ENCODE measurements around the gene BAHD1.

The BAHD1 gene

DNA sequence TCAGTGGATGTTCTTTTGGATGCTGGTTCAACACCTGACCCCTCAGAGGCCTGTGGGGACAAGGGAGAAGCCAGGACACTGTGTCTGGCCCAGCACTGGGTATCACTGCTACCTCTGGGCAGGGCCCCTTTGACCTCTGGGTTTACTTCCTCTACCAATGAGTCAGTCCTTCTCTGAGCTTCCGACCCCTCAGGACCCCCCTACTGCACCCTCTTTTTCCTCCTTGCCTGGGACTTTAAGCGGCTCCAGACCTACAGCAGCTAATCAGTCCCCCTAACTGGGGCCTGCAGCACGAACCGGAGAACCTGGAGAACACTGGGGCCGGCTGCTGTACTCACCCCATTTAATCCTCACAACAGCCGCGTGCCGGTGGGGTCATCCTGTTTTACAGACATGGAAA, 33.8 kb downstream of the BAHD1 start:
- Mint-ChIP-seq H3K4me3 (no peak overlapping the region), H3K27me3 (ENCODE audit: low read depth, poor library complexity) (no peaks in the 10 kb centered on the region), H3K9me3 (no peaks in the 10 kb centered on the region), H3K27ac (peak overlapping the region; percentile 62), H3K36me3 (ENCODE audit: low read depth) (no peaks in the 10 kb centered on the region), H3K4me1 (peaks cover 73% of the 10 kb centered on the region)
- no peak for DNase-seq
- TF ChIP-seq, protein P1, sequence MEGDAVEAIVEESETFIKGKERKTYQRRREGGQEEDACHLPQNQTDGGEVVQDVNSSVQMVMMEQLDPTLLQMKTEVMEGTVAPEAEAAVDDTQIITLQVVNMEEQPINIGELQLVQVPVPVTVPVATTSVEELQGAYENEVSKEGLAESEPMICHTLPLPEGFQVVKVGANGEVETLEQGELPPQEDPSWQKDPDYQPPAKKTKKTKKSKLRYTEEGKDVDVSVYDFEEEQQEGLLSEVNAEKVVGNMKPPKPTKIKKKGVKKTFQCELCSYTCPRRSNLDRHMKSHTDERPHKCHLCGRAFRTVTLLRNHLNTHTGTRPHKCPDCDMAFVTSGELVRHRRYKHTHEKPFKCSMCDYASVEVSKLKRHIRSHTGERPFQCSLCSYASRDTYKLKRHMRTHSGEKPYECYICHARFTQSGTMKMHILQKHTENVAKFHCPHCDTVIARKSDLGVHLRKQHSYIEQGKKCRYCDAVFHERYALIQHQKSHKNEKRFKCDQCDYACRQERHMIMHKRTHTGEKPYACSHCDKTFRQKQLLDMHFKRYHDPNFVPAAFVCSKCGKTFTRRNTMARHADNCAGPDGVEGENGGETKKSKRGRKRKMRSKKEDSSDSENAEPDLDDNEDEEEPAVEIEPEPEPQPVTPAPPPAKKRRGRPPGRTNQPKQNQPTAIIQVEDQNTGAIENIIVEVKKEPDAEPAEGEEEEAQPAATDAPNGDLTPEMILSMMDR (IDR thresholded peaks at IDR 0.05), result no peak

DNA sequence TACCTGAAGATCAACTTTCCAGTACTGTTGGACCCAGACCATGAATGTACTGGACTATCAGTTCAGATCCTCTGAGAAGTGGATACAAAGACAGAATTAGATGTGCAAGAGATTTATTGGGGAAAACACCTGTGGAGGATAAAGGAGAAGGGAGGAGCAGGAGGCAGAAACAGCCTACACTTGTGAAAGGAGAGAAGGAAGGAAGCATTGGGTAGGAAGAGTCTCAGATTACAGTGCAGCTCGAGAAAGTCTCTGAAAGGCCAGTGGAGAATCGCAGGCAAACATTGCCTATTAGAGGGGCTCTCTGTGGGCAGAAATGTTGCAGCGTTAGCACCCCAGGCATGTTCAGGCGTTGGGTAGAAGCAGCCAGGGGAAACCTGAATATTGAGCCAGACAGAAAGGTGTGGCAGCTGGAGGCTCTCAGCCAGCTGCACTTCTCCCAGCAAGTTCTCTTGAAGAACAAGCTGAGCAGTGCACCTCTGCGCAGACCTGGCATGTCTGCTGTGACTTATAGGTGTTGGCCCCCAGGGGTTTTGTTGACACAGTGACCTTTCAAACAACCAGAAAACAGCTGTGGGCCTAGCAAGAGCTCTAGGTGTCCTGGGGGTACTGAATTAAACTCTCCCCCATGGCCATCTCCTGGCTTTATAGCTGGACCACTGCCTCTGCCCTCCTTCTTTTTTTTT, 37.0 kb downstream of the BAHD1 start:
- Mint-ChIP-seq H3K4me1 (peaks cover 55% of the 10 kb centered on the region), H3K36me3 (ENCODE audit: low read depth) (no peaks in the 10 kb centered on the region), H3K9me3 (peaks cover 5% of the 10 kb centered on the region), H3K27ac (peak overlapping the region; percentile 86), H3K4me3 (peak overlapping the region; percentile 61), H3K27me3 (ENCODE audit: low read depth, poor library complexity) (no peaks in the 10 kb centered on the region)
- DNase-seq, result peak; percentile 17
- TF ChIP-seq, protein P1 (IDR thresholded peaks at IDR 0.05), result no peak

DNA sequence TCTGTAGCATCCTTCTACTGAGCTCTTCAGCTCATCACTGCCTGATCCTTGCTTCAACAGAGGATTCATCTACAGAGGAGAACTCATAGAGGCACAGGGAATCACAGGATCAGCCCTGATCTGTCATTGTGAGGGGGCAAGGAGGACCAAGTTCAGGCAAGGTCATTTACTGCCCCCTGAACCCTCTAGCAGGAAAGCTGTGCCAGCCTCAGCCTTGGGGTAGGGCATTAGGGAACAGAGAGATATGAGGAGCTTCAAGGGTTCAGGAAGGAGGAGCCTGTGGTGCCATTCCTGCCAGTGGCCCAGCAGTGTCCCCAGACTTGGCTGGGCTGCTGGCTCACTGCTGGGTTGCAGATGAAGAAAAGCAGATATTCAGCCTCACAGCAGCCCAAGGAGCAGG, 38.3 kb downstream of the BAHD1 start:
- H3K36me3 Mint-ChIP-seq (ENCODE audit: low read depth), result no peaks in the 10 kb centered on the region
- no peaks in the 10 kb centered on the region for H3K27me3 Mint-ChIP-seq (ENCODE audit: low read depth, poor library complexity)
- H3K27ac Mint-ChIP-seq, result no peak overlapping the region
- H3K4me3 Mint-ChIP-seq, result no peak overlapping the region
- TF ChIP-seq, protein P1 (IDR thresholded peaks at IDR 0.05), result no peak
- DNase-seq, result no peak
- H3K4me1 Mint-ChIP-seq, result peaks cover 50% of the 10 kb centered on the region
- H3K9me3 Mint-ChIP-seq, result peaks cover 5% of the 10 kb centered on the region

DNA sequence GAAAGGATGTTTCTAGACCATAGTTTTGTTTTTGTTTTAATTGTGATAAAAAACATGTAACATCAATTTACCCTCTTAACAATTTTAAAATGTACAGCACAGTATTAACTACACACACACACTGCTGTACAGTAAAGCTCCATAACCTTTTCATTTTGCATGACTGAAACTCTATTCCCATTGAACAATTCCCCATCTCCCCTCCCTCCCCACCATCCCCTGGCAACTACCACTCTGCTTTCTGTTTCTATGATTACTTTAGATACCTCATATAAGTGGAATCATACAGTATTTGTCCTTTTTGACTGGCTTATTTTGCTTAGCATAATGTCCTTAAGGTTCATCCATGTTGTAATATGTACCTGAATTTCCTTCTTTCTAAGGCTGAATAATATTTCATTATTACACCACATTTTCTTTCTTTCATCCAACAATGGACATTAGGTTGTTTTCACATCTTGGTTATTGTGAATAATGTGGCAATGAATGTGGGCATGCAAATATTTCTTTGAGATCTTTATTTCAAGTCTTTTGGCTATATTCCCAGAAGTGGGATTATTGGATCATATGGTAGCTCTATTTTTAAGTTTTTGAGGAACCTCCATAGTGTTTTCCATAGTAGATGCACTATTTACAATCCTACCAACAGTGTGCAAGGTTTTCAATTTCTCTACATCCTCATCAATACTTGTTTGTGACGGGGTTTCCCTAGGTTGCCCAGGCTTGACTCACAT, 40.8 kb downstream of the BAHD1 start:
- no peak overlapping the region for H3K27ac Mint-ChIP-seq
- peaks cover 5% of the 10 kb centered on the region for H3K9me3 Mint-ChIP-seq
- H3K27me3 Mint-ChIP-seq (ENCODE audit: low read depth, poor library complexity), result peaks cover 4% of the 10 kb centered on the region
- no peak for DNase-seq
- H3K36me3 Mint-ChIP-seq (ENCODE audit: low read depth), result no peaks in the 10 kb centered on the region
- peaks cover 37% of the 10 kb centered on the region for H3K4me1 Mint-ChIP-seq
- H3K4me3 Mint-ChIP-seq, result no peak overlapping the region
- TF ChIP-seq, protein P1 (IDR thresholded peaks at IDR 0.05), result no peak

DNA sequence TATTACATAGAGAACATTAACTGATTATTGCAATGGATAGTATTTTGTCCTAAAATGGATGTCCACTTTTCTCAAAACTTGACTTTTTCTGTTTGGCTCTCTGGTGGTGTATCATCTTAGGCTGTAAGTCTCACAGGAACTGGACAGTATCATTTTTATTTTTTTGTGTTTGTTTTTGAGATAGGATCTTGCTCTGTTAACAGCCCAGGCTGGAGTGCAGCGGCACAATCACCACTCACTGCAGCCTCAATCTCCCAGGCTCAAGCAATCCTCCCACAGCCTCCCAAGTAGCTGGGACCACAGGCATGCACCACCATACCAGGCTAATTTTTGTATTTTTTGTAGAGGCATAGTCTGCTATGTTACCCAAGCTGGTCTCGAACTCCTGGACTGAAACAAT, 43.2 kb downstream of the BAHD1 start:
- Mint-ChIP-seq H3K9me3 (peaks cover 5% of the 10 kb centered on the region), H3K4me3 (no peak overlapping the region), H3K27me3 (ENCODE audit: low read depth, poor library complexity) (peaks cover 9% of the 10 kb centered on the region), H3K27ac (no peak overlapping the region), H3K4me1 (peaks cover 20% of the 10 kb centered on the region), H3K36me3 (ENCODE audit: low read depth) (no peaks in the 10 kb centered on the region)
- TF ChIP-seq, protein P1 (IDR thresholded peaks at IDR 0.05), result no peak
- no peak for DNase-seq
